ENCODE data around the gene ZNF735. TPM values are rescaled to one million over a fixed set of nuclear protein-coding genes. Genes with fewer than 3 reads are reported as not detected.
"Not testable (repeated sequence)": the region's sequence is repeated elsewhere in the genome, so short reads cannot be mapped to it uniquely, and the experiment has no call there.

ZNF735 gene
- total and polyA plus RNA-seq, 2 experiments from 2014 or later, result not detected

GRCh38 chr7:64223366-64223765, 16.4 kb downstream of the ZNF735 start:
- Histone ChIP-seq H3K9me3 (ENCODE audit: low read depth) (peaks cover 4% of the 10 kb centered on the region), H3K27me3 (replicated peaks; ENCODE audit: insufficient read depth) (no peaks in the 10 kb centered on the region), H3K9ac (no peak overlapping the region), H3K4me1 (ENCODE audit: insufficient read depth) (no peaks in the 10 kb centered on the region), H3K4me3 (no peak overlapping the region), H3K4me2 (ENCODE audit: unreplicated experiment) (no peak overlapping the region), H3K27ac (no peak overlapping the region), H3F3A (ENCODE audit: insufficient read depth) (no peaks in the 10 kb centered on the region), H3K79me2 (ENCODE audit: insufficient read depth) (no peaks in the 10 kb centered on the region), H2AFZ (no peak overlapping the region), H3K36me3 (ENCODE audit: low read depth) (no peaks in the 10 kb centered on the region), H4K20me1 (ENCODE audit: insufficient read depth) (no peaks in the 10 kb centered on the region), H3K9me2 (ENCODE audit: insufficient read depth) (no peaks in the 10 kb centered on the region)
- TF ChIP-seq EZH2phosphoT487 (IDR thresholded peaks at IDR 0.05; ENCODE audit: insufficient read depth, low read depth) (no peak), EZH2 (IDR thresholded peaks at IDR 0.05; ENCODE audit: insufficient read depth, poor library complexity, severe bottlenecking) (no peak)
- in situ Hi-C loops (cut with MboI), result no loop called here
- 3 to 10% methylated on average over 1 to 2 of the region's 2 CpGs for WGBS, 2 experiments (ENCODE audit: low coverage in 1 of 2, low lambda C conversion rate in 2 of 2, missing lambda C conversion rate in 2 of 2)
- DNase-seq, result no peak

GRCh38 chr7:64228174-64228573, 21.2 kb downstream of the ZNF735 start, which contains the start of gene ZNF679:
TSS of gene ZNF679 (plus strand) at chr7:64228474. CDS start at chr7:64249118, 20,644 bp downstream.
- H3K4me1 ChIP-seq (ENCODE audit: insufficient read depth); H3K9ac ChIP-seq; H4K20me1 ChIP-seq (ENCODE audit: insufficient read depth); H3K4me2 ChIP-seq (ENCODE audit: unreplicated experiment); H3K36me3 ChIP-seq (ENCODE audit: low read depth); H3K79me2 ChIP-seq (ENCODE audit: insufficient read depth); H3F3A ChIP-seq (ENCODE audit: insufficient read depth); H3K9me2 ChIP-seq (ENCODE audit: insufficient read depth); H3K4me3 ChIP-seq; DNase-seq; H3K27ac ChIP-seq; in situ Hi-C loops (cut with MboI); H3K27me3 ChIP-seq (replicated peaks; ENCODE audit: insufficient read depth); H2AFZ ChIP-seq; H3K9me3 ChIP-seq (ENCODE audit: low read depth): not testable (repeated sequence)
- WGBS, 2 experiments (ENCODE audit: low coverage in 1 of 2, low lambda C conversion rate in 2 of 2, missing lambda C conversion rate in 2 of 2), result 24 to 27% methylated on average over 1 of the region's 1 CpG

GRCh38 chr7:64266341-64266919, 59.4 kb downstream of the ZNF735 start:
- H3F3A ChIP-seq (ENCODE audit: insufficient read depth), result no peaks in the 10 kb centered on the region
- H3K4me2 ChIP-seq (ENCODE audit: unreplicated experiment), result no peak overlapping the region
- no peaks in the 10 kb centered on the region for H3K27me3 ChIP-seq (replicated peaks; ENCODE audit: insufficient read depth)
- 64 to 67% methylated on average over 1 of the region's 1 CpG for WGBS, 2 experiments (ENCODE audit: low coverage in 1 of 2, low lambda C conversion rate in 2 of 2, missing lambda C conversion rate in 2 of 2)
- no peak overlapping the region for H2AFZ ChIP-seq
- H3K4me1 ChIP-seq (ENCODE audit: insufficient read depth), result no peaks in the 10 kb centered on the region
- no peaks in the 10 kb centered on the region for H4K20me1 ChIP-seq (ENCODE audit: insufficient read depth)
- no peak overlapping the region for H3K9ac ChIP-seq
- DNase-seq, result no peak
- no peaks in the 10 kb centered on the region for H3K79me2 ChIP-seq (ENCODE audit: insufficient read depth)
- no peaks in the 10 kb centered on the region for H3K36me3 ChIP-seq (ENCODE audit: low read depth)
- in situ Hi-C loops (cut with MboI), result no loop called here
- no peaks in the 10 kb centered on the region for H3K9me3 ChIP-seq (ENCODE audit: low read depth)
- H3K27ac ChIP-seq, result no peak overlapping the region
- no peaks in the 10 kb centered on the region for H3K9me2 ChIP-seq (ENCODE audit: insufficient read depth)
- H3K4me3 ChIP-seq, result no peak overlapping the region
- no peak for TF ChIP-seq EZH2phosphoT487 (IDR thresholded peaks at IDR 0.05; ENCODE audit: insufficient read depth, low read depth)

Other genes starting within 250 kb of the ZNF735 start
- gene ZNF722, start 208.4 kb upstream of the ZNF735 start, total RNA-seq (2014; rRNA removed; shearing (Covaris generic)), result not detected in 2 replicates
- not detected in 2 replicates for gene ZNF722, start 208.4 kb upstream of the ZNF735 start, polyA plus RNA-seq (2016; fragmentation: Nextera tagmentation; extraction: Ambion mirVana)
- gene ZNF727, start 161.8 kb upstream of the ZNF735 start, total RNA-seq (2014; rRNA removed; shearing (Covaris generic)), result not detected in 2 replicates
- gene ZNF727, start 161.8 kb upstream of the ZNF735 start, polyA plus RNA-seq (2016; fragmentation: Nextera tagmentation; extraction: Ambion mirVana), result not detected in 2 replicates
- not detected in 2 replicates for gene ZNF679, start 21.3 kb downstream of the ZNF735 start, total RNA-seq (2014; rRNA removed; shearing (Covaris generic))
- not detected in 2 replicates for gene ZNF679, start 21.3 kb downstream of the ZNF735 start, polyA plus RNA-seq (2016; fragmentation: Nextera tagmentation; extraction: Ambion mirVana)
- gene ZNF736, start 106.8 kb downstream of the ZNF735 start, total RNA-seq (2014; rRNA removed; shearing (Covaris generic)), result 3.2 and 4.9 TPM in 2 replicates
- 3.1 and 3.3 TPM in 2 replicates for gene ZNF736, start 106.8 kb downstream of the ZNF735 start, polyA plus RNA-seq (2016; fragmentation: Nextera tagmentation; extraction: Ambion mirVana)

All from GM23248 (cell line).